ENCODE results near the gene KCNN1.

The KCNN1 gene

GRCh38 chr19:17922138-17922537 is 44.8 kb upstream of the KCNN1 start:
- H3K79me2 ChIP-seq (ENCODE audit: insufficient read depth, low read length) = no peaks in the 10 kb centered on the region
- no peaks in the 10 kb centered on the region for H3K9me2 ChIP-seq (ENCODE audit: low read depth, low read length)
- no peaks in the 10 kb centered on the region for H3K4me1 ChIP-seq (ENCODE audit: insufficient read depth, low read length, severe bottlenecking)
- H3K27me3 ChIP-seq (ENCODE audit: insufficient read depth, low read length) = no peaks in the 10 kb centered on the region
- no peak overlapping the region for H3K9ac ChIP-seq (ENCODE audit: low read length)
- H3K4me2 ChIP-seq (ENCODE audit: low read length) = no peak overlapping the region
- H3F3A ChIP-seq (ENCODE audit: insufficient read depth, low read length) = no peaks in the 10 kb centered on the region
- H3K36me3 ChIP-seq (ENCODE audit: insufficient read depth, low read length) = no peaks in the 10 kb centered on the region
- no peak overlapping the region for H2AFZ ChIP-seq (ENCODE audit: low read length)
- H3K27ac ChIP-seq (ENCODE audit: low read depth, low read length, poor library complexity, severe bottlenecking) = no peak overlapping the region
- H4K20me1 ChIP-seq (ENCODE audit: insufficient read depth, low read length) = no peaks in the 10 kb centered on the region
- TF ChIP-seq CTCF (IDR thresholded peaks at IDR 0.05; ENCODE audit: low read length) (no peak), EZH2 (IDR thresholded peaks at IDR 0.05; ENCODE audit: borderline replicate concordance, low read length) (no peak)
- H3K9me3 ChIP-seq (ENCODE audit: low read length) = no peaks in the 10 kb centered on the region
- H3K4me3 ChIP-seq (ENCODE audit: low read depth, low read length, poor library complexity, severe bottlenecking) = no peak overlapping the region

GRCh38 chr19:17926044-17926443 is 40.9 kb upstream of the KCNN1 start:
- no peaks in the 10 kb centered on the region for H3K79me2 ChIP-seq (ENCODE audit: insufficient read depth, low read length)
- H3K9me2 ChIP-seq (ENCODE audit: low read depth, low read length) = no peaks in the 10 kb centered on the region
- H3K9ac ChIP-seq (ENCODE audit: low read length) = no peak overlapping the region
- H2AFZ ChIP-seq (ENCODE audit: low read length) = no peak overlapping the region
- H3K27me3 ChIP-seq (ENCODE audit: insufficient read depth, low read length) = no peaks in the 10 kb centered on the region
- H3K27ac ChIP-seq (ENCODE audit: low read depth, low read length, poor library complexity, severe bottlenecking) = no peak overlapping the region
- H3K4me1 ChIP-seq (ENCODE audit: insufficient read depth, low read length, severe bottlenecking) = no peaks in the 10 kb centered on the region
- H3K4me2 ChIP-seq (ENCODE audit: low read length) = no peak overlapping the region
- H3K36me3 ChIP-seq (ENCODE audit: insufficient read depth, low read length) = no peaks in the 10 kb centered on the region
- no peaks in the 10 kb centered on the region for H4K20me1 ChIP-seq (ENCODE audit: insufficient read depth, low read length)
- H3F3A ChIP-seq (ENCODE audit: insufficient read depth, low read length) = no peaks in the 10 kb centered on the region
- no peak for TF ChIP-seq EZH2 (IDR thresholded peaks at IDR 0.05; ENCODE audit: borderline replicate concordance, low read length)
- no peak for TF ChIP-seq CTCF (IDR thresholded peaks at IDR 0.05; ENCODE audit: low read length)
- H3K4me3 ChIP-seq (ENCODE audit: low read depth, low read length, poor library complexity, severe bottlenecking) = no peak overlapping the region
- no peaks in the 10 kb centered on the region for H3K9me3 ChIP-seq (ENCODE audit: low read length)

- Histone ChIP-seq H3K9me2 (ENCODE audit: low read depth, low read length) (no peaks in the 10 kb centered on the region), H3K9me3 (ENCODE audit: low read length) (no peaks in the 10 kb centered on the region), H3K4me3 (ENCODE audit: low read depth, low read length, poor library complexity, severe bottlenecking) (no peak overlapping the region), H3K79me2 (ENCODE audit: insufficient read depth, low read length) (0 out of 2 replicates have a peak, but pooled peaks cover 5% of the 10 kb centered on the region), H3K9ac (ENCODE audit: low read length) (no peak overlapping the region), H4K20me1 (ENCODE audit: insufficient read depth, low read length) (no peaks in the 10 kb centered on the region), H3K4me2 (ENCODE audit: low read length) (no peak overlapping the region), H3K4me1 (ENCODE audit: insufficient read depth, low read length, severe bottlenecking) (peaks cover 17% of the 10 kb centered on the region), H3F3A (ENCODE audit: insufficient read depth, low read length) (no peaks in the 10 kb centered on the region), H3K27ac (ENCODE audit: low read depth, low read length, poor library complexity, severe bottlenecking) (no peak overlapping the region), H3K27me3 (ENCODE audit: insufficient read depth, low read length) (no peaks in the 10 kb centered on the region), H3K36me3 (ENCODE audit: insufficient read depth, low read length) (no peaks in the 10 kb centered on the region), H2AFZ (ENCODE audit: low read length) (no peak overlapping the region)
- no peak for TF ChIP-seq CTCF (IDR thresholded peaks at IDR 0.05; ENCODE audit: low read length)
- TF ChIP-seq EZH2 (IDR thresholded peaks at IDR 0.05; ENCODE audit: borderline replicate concordance, low read length) = no peak
Observed at GRCh38 chr19:17929056-17929455, 37.9 kb upstream of the KCNN1 start.
